B cell (primary cell): Measurements from ENCODE around the gene GLP2R. TPM values are rescaled to one million over a fixed set of nuclear protein-coding genes. Genes with fewer than 3 reads are reported as not detected.

Experiments
- ATAC-seq: fragments of 200-7000 bp; cut with Tn5 transposase; one replicate; pipeline ENCODE4 v1.10.0; 2021; ENCODE audit warnings: low read depth, mild to moderate bottlenecking, moderate number of reproducible peaks, moderate library complexity
- CTCF ChIA-PET: fragments of 350-600 bp; sonication (Branson Sonifier 250); formaldehyde crosslinking; loops from one replicate; lab custom pipeline; 2021; ENCODE audit warnings: antibody characterized with exemption, inconsistent platforms; lab: Charles Lee
- POLR2A ChIA-PET: fragments of 350-600 bp; sonication (Branson Sonifier 250); formaldehyde crosslinking; loops from one replicate; lab custom pipeline; 2021; ENCODE audit warnings: antibody characterized with exemption; lab: Charles Lee
- DNase-seq: peaks from one replicate; pipeline ENCODE4 v3.0.0; 2013
- H2AFZ ChIP-seq: 2 replicates; pipeline ENCODE4 v1.6.1; 2012; ENCODE audit warnings: mild to moderate bottlenecking, low read depth, low read length; ENCODE audit not compliant: insufficient read depth, poor library complexity, severe bottlenecking
- H3K27ac ChIP-seq, 2 donors: 1 replicate in 1 of 2; 2 replicates in 1 of 2; pipeline ENCODE4 v1.5.1; 2012 to 2013; ENCODE audit warnings: low read length in 2 of 2, mild to moderate bottlenecking in 2 of 2, moderate library complexity in 1 of 2
- H3K27me3 ChIP-seq, 4 experiments: fragments of 200-600 bp in 1 of 4; sonication (generic) in 1 of 4; replicated peaks in 1 of 4; 1 replicate in 2 of 4; 2 replicates in 2 of 4; pipeline versions ENCODE4 v1.6.1 to v1.7.0; 2013 to 2016; ENCODE audit warnings: low read length in 3 of 4, mild to moderate bottlenecking in 2 of 4, mixed read lengths in 1 of 4, moderate library complexity in 1 of 4; ENCODE audit not compliant: insufficient read depth in 4 of 4, control insufficient read depth in 3 of 4; ENCODE audit errors: control extremely low read depth in 1 of 4
- H3K36me3 ChIP-seq, 2 experiments: replicated peaks in 1 of 2; 1 replicate in 1 of 2; 2 replicates in 1 of 2; pipeline versions ENCODE4 v1.6.1 to v1.7.1; 2013; ENCODE audit warnings: low read length in 1 of 2; ENCODE audit not compliant: insufficient read depth in 2 of 2, control insufficient read depth in 1 of 2; ENCODE audit errors: control extremely low read depth in 1 of 2, extremely low read depth in 1 of 2
- H3K4me1 ChIP-seq, 2 donors: fragments of 200-600 bp in 1 of 2; sonication (generic) in 1 of 2; 1 replicate in 1 of 2; 2 replicates in 1 of 2; pipeline versions ENCODE4 v1.5.1 to v1.6.1; 2013 to 2017; ENCODE audit warnings: low read length in 2 of 2; ENCODE audit not compliant: control insufficient read depth in 2 of 2, insufficient read depth in 2 of 2
- H3K4me2 ChIP-seq: replicated peaks from 2 replicates; pipeline ENCODE3; 2012; ENCODE audit warnings: mild to moderate bottlenecking, low read depth, low read length; ENCODE audit not compliant: poor library complexity, severe bottlenecking
- H3K4me3 ChIP-seq, 5 experiments: fragments of 200-600 bp in 1 of 5; sonication (generic) in 1 of 5; 1 replicate in 3 of 5; 2 replicates in 2 of 5; pipeline versions ENCODE4 v1.5.1 to v1.7.0; 2011 to 2016; ENCODE audit warnings: low read length in 4 of 5, mild to moderate bottlenecking in 4 of 5, low read depth in 2 of 5, control low read depth in 1 of 5, moderate library complexity in 1 of 5; ENCODE audit not compliant: insufficient read depth in 1 of 5; ENCODE audit errors: control extremely low read depth in 1 of 5, extremely low read depth in 1 of 5
- H3K79me2 ChIP-seq: fragments of 200-600 bp; sonication (generic); one replicate; pipeline ENCODE4 v1.6.0; 2016; ENCODE audit warnings: low read length; ENCODE audit not compliant: control insufficient read depth, insufficient read depth
- H3K9ac ChIP-seq: fragments of 200-600 bp; sonication (generic); 2 replicates; pipeline ENCODE4 v1.6.1; 2017; ENCODE audit warnings: mild to moderate bottlenecking, low read length, moderate library complexity
- H3K9me3 ChIP-seq, 3 donors: one replicate each; pipeline versions ENCODE4 v1.6.1 to v1.7.1; 2013; ENCODE audit warnings: low read length in 2 of 3; ENCODE audit not compliant: control insufficient read depth in 2 of 3, insufficient read depth in 1 of 3; ENCODE audit errors: control extremely low read depth in 1 of 3
- H4K20me1 ChIP-seq: 2 replicates; pipeline ENCODE4 v1.6.0; 2012; ENCODE audit warnings: mild to moderate bottlenecking, low read length; ENCODE audit not compliant: insufficient read depth, control insufficient read depth, poor library complexity, severe bottlenecking
- H3K27ac Mint-ChIP-seq: one replicate; pipeline ENCODE4 v1.8.0; 2021; ENCODE audit warnings: mixed read lengths
- H3K27me3 Mint-ChIP-seq: one replicate; pipeline ENCODE4 v1.8.0; 2021; ENCODE audit warnings: mixed read lengths
- H3K4me1 Mint-ChIP-seq: one replicate; pipeline ENCODE4 v1.8.0; 2021; ENCODE audit warnings: mixed read lengths
- H3K4me3 Mint-ChIP-seq: one replicate; pipeline ENCODE4 v1.8.0; 2021; ENCODE audit warnings: mixed read lengths
- H3K9me3 Mint-ChIP-seq: one replicate; pipeline ENCODE4 v1.8.0; 2022; ENCODE audit warnings: mixed read lengths; ENCODE audit not compliant: insufficient read depth
- EZH2 ChIP-seq: IDR thresholded peaks from 2 replicates; pipeline ENCODE4 v1.6.1; 2012; ENCODE audit warnings: borderline replicate concordance, low read depth, mild to moderate bottlenecking, moderate library complexity, low read length; ENCODE audit not compliant: insufficient read depth, poor library complexity, severe bottlenecking
- WGBS: methylation state at CpG from one replicate; pipeline ENCODE4 v1.1.5; 2013; ENCODE audit warnings: missing lambda C conversion rate; ENCODE audit not compliant: insufficient coverage; 5-methylcytosine and 5-hydroxymethylcytosine counted together
- intact Hi-C: fragments of 100-400 bp; cut with micrococcal nuclease; formaldehyde crosslinking; loops from one replicate; pipeline ENCODE4 v1.10.0; 2022
- polyA plus RNA-seq: library from polyadenylated mRNA; depleted of rRNA; stranded (reverse); fragments of >200 nt; gene quantifications from 2 replicates; pipeline ENCODE4 v1.2.3, GENCODE V29; 2012
- total RNA-seq, 2 donors: library from RNA; stranded (reverse); fragments of 120-200 nt in 1 of 2; gene quantifications; 1 replicate in 1 of 2; 2 replicates in 1 of 2; pipeline versions ENCODE4 v1.2.3 to v1.2.4, GENCODE V29; 2013 to 2022
- TF ChIP-seq, protein P1 (sequence below): fragments of 200-600 bp; IDR thresholded peaks from one replicate; pipeline ENCODE4 v1.8.0; 2022; ENCODE audit warnings: antibody characterized with exemption, mild to moderate bottlenecking

Gene GLP2R
- total and polyA plus RNA-seq, 2 donors (not counting 1 experiment from before 2014, with no cell fraction given) = not detected

DNA sequence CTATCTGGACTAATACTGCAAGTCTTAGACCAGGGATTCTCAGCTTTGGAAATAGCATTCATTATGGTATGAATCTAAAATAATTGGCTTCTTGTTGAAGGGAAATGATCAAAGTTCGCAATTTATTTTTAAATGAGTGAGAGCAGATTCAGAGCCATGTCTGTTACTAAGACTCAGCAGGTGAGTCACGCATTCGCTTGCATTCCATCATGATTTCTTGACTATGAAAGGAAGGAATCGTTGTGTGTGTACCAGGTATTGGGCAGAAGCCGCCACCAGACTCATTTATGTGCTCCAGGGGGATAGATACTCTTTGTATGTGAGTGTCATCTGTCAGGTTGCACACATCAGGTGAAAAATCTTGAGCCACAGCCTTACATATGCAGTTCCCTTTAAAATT is 14.6 kb upstream of the GLP2R start:
- no peak overlapping the region for H3K27ac ChIP-seq
- Mint-ChIP-seq H3K4me3 (no peak overlapping the region), H3K9me3 (peaks cover under 1% of the 10 kb centered on the region), H3K27ac (no peak overlapping the region), H3K4me1 (no peaks in the 10 kb centered on the region), H3K27me3 (no peaks in the 10 kb centered on the region)
- peaks cover 0 to 12% (median 0%) of the 10 kb centered on the region in 3 donors for H3K9me3 ChIP-seq
- H3K9ac ChIP-seq = no peak overlapping the region
- POLR2A ChIA-PET = no interaction called here
- ATAC-seq = no peak
- no peaks in the 10 kb centered on the region for H3K36me3 ChIP-seq
- CTCF ChIA-PET = no interaction called here
- DNase-seq = no peak
- no peak overlapping the region for H3K4me2 ChIP-seq
- 93% methylated on average over 5 of the region's 5 CpGs for WGBS
- no peak overlapping the region for H2AFZ ChIP-seq
- intact Hi-C loops = no loop called here
- TF ChIP-seq, protein P1, sequence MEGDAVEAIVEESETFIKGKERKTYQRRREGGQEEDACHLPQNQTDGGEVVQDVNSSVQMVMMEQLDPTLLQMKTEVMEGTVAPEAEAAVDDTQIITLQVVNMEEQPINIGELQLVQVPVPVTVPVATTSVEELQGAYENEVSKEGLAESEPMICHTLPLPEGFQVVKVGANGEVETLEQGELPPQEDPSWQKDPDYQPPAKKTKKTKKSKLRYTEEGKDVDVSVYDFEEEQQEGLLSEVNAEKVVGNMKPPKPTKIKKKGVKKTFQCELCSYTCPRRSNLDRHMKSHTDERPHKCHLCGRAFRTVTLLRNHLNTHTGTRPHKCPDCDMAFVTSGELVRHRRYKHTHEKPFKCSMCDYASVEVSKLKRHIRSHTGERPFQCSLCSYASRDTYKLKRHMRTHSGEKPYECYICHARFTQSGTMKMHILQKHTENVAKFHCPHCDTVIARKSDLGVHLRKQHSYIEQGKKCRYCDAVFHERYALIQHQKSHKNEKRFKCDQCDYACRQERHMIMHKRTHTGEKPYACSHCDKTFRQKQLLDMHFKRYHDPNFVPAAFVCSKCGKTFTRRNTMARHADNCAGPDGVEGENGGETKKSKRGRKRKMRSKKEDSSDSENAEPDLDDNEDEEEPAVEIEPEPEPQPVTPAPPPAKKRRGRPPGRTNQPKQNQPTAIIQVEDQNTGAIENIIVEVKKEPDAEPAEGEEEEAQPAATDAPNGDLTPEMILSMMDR = no peak
- TF ChIP-seq EZH2 = no peak
- no peaks in the 10 kb centered on the region for H3K4me1 ChIP-seq
- no peaks in the 10 kb centered on the region for H3K79me2 ChIP-seq
- no peak overlapping the region for H3K4me3 ChIP-seq
- no peaks in the 10 kb centered on the region for H3K27me3 ChIP-seq
- no peaks in the 10 kb centered on the region for H4K20me1 ChIP-seq

DNA sequence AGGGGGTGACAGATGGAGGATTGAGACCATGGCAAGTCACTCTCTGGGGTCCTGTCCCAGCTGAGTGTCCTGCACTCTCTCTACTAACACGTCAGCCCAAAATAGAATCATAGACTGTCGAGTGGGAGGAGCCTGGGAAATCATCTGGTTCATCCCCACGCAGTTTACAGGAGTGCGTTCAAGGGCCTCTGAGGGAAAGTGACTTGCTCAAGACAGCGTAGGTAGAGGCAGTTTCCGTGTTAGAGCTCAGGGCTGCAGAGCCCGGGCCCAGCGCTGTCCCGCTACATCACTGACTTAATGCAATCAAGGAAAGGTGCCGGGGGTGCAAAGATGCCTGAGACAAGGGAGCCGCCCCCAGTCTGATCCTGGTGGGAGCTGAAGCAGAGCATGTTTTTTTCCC is 14.2 kb upstream of the GLP2R start:
- Histone ChIP-seq H2AFZ (no peak overlapping the region), H3K27me3 (no peaks in the 10 kb centered on the region), H3K27ac (no peak overlapping the region), H4K20me1 (no peaks in the 10 kb centered on the region), H3K4me3 (no peak overlapping the region), H3K4me2 (no peak overlapping the region), H3K36me3 (no peaks in the 10 kb centered on the region), H3K9ac (no peak overlapping the region), H3K79me2 (no peaks in the 10 kb centered on the region), H3K9me3 (peaks cover 0 to 12% (median 0%) of the 10 kb centered on the region in 3 donors), H3K4me1 (no peaks in the 10 kb centered on the region)
- Mint-ChIP-seq H3K4me3 (no peak overlapping the region), H3K27me3 (no peaks in the 10 kb centered on the region), H3K27ac (no peak overlapping the region), H3K9me3 (peaks cover 5% of the 10 kb centered on the region), H3K4me1 (no peaks in the 10 kb centered on the region)
- no peak for TF ChIP-seq EZH2
- TF ChIP-seq, protein P1 = no peak
- POLR2A ChIA-PET = no interaction called here
- CTCF ChIA-PET = no interaction called here
- 87% methylated on average over 11 of the region's 11 CpGs for WGBS
- ATAC-seq (no peak), DNase-seq (no peak)
- intact Hi-C loops = no loop called here
